Testis (tissue), 2 donors: ENCODE measurements around the gene PSMC4.

Experiments used
- CTCF ChIP-seq, 3 experiments: fragments of 450-650 bp in 2 of 3; fragments of 200-600 bp in 1 of 3; sonication (generic) in 1 of 3; IDR thresholded peaks; one replicate each; pipeline ENCODE4 v1.5.1; 2016 to 2019; ENCODE audit warnings: antibody characterized with exemption in 3 of 3, mild to moderate bottlenecking in 2 of 3, moderate library complexity in 1 of 3
- POLR2A ChIP-seq: fragments of 450-650 bp; IDR thresholded peaks from one replicate; pipeline ENCODE4 v1.6.1; 2017; ENCODE audit warnings: antibody characterized with exemption, mild to moderate bottlenecking, moderate library complexity

- no peak for TF ChIP-seq CTCF (IDR thresholded peaks at IDR 0.05)
- no peak for TF ChIP-seq POLR2A
Observed at GRCh38 chr19:39966617-39967016, 4.3 kb upstream of the PSMC4 start.
